Suprapubic skin (tissue), 4 donors: ENCODE results near the gene SPANXN3. TPM values are rescaled to one million over a fixed set of nuclear protein-coding genes. Genes with fewer than 3 reads are reported as not detected.
"Not testable (repeated sequence)": the region's sequence is repeated elsewhere in the genome, so short reads cannot be mapped to it uniquely, and the experiment has no call there.

Experiments used
- DNase-seq, 2 donors: peaks; one replicate each; pipeline ENCODE4 v3.0.0-alpha.2; 2019; ENCODE audit warnings: low spot score in 2 of 2
- H3K27ac ChIP-seq: fragments of 200-600 bp; sonication (generic); one replicate; pipeline ENCODE4 v1.5.1; 2019
- H3K27me3 ChIP-seq: fragments of 200-600 bp; sonication (generic); one replicate; pipeline ENCODE4 v1.5.1; 2019
- H3K36me3 ChIP-seq: fragments of 200-600 bp; sonication (generic); one replicate; pipeline ENCODE4 v1.5.1; 2019
- H3K4me1 ChIP-seq: fragments of 200-600 bp; sonication (generic); one replicate; pipeline ENCODE4 v1.5.1; 2019
- H3K4me3 ChIP-seq: fragments of 200-600 bp; sonication (generic); one replicate; pipeline ENCODE4 v1.5.1; 2019; ENCODE audit warnings: mild to moderate bottlenecking
- H3K9me3 ChIP-seq: fragments of 200-600 bp; sonication (generic); one replicate; pipeline ENCODE4 v1.5.1; 2019
- EP300 ChIP-seq: sonication (generic); formaldehyde crosslinking; IDR thresholded peaks from one replicate; pipeline ENCODE4 v1.6.1; 2017; ENCODE audit warnings: antibody characterized with exemption
- POLR2A ChIP-seq, 2 donors: fragments of 450-650 bp; IDR thresholded peaks; one replicate each; pipeline ENCODE4 v1.6.1; 2017; ENCODE audit warnings: antibody characterized with exemption in 2 of 2, mild to moderate bottlenecking in 2 of 2, moderate library complexity in 2 of 2
- POLR2AphosphoS5 ChIP-seq, 3 donors: sonication (generic); formaldehyde crosslinking; IDR thresholded peaks; one replicate each; pipeline ENCODE4 v1.6.1; 2017; ENCODE audit warnings: antibody characterized with exemption in 3 of 3
- WGBS: methylation state at CpG from one replicate; pipeline ENCODE4 v1.1.5; 2018; 5-methylcytosine and 5-hydroxymethylcytosine counted together
- total RNA-seq, 4 donors: library from RNA; depleted of rRNA; stranded (reverse); fragments of >200 nt; gene quantifications; one replicate each; pipeline ENCODE4 v1.1.0, GENCODE V29; 2016
- TF ChIP-seq, protein P1 (sequence below), 2 donors: fragments of 200-600 bp in 1 of 2; fragments of 450-650 bp in 1 of 2; sonication (generic) in 1 of 2; IDR thresholded peaks; one replicate each; pipeline ENCODE4 v1.5.1; 2016 to 2019; ENCODE audit warnings: antibody characterized with exemption in 2 of 2, mild to moderate bottlenecking in 1 of 2, moderate library complexity in 1 of 2

The SPANXN3 gene
- not detected for total RNA-seq

GRCh38 chrX:143517375-143517774 lies at the start of gene SPANXN3:
Gene SPANXN3, minus strand, starts transcription at chrX:143517475. Its CDS starts 84 bp downstream, at chrX:143517391.
- not testable (repeated sequence) for H3K9me3 ChIP-seq, H3K27ac ChIP-seq, H3K4me1 ChIP-seq, H3K27me3 ChIP-seq, H3K36me3 ChIP-seq, H3K4me3 ChIP-seq, DNase-seq
- no CpG with 5 or more reads among the region's 5 CpGs for WGBS

GRCh38 chrX:143536176-143536575 lies 18.9 kb upstream of the SPANXN3 start:
- H3K27me3 ChIP-seq, result no peaks in the 10 kb centered on the region
- 94% methylated on average over 3 of the region's 3 CpGs for WGBS
- H3K4me3 ChIP-seq, result no peak overlapping the region
- TF ChIP-seq POLR2A (IDR thresholded peaks at IDR 0.05) (no peak), POLR2AphosphoS5 (IDR thresholded peaks at IDR 0.05) (no peak), EP300 (no peak)
- TF ChIP-seq, protein P1, sequence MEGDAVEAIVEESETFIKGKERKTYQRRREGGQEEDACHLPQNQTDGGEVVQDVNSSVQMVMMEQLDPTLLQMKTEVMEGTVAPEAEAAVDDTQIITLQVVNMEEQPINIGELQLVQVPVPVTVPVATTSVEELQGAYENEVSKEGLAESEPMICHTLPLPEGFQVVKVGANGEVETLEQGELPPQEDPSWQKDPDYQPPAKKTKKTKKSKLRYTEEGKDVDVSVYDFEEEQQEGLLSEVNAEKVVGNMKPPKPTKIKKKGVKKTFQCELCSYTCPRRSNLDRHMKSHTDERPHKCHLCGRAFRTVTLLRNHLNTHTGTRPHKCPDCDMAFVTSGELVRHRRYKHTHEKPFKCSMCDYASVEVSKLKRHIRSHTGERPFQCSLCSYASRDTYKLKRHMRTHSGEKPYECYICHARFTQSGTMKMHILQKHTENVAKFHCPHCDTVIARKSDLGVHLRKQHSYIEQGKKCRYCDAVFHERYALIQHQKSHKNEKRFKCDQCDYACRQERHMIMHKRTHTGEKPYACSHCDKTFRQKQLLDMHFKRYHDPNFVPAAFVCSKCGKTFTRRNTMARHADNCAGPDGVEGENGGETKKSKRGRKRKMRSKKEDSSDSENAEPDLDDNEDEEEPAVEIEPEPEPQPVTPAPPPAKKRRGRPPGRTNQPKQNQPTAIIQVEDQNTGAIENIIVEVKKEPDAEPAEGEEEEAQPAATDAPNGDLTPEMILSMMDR (IDR thresholded peaks at IDR 0.05), result no peak
- no peak for DNase-seq
- no peaks in the 10 kb centered on the region for H3K4me1 ChIP-seq
- H3K36me3 ChIP-seq, result no peaks in the 10 kb centered on the region
- no peaks in the 10 kb centered on the region for H3K9me3 ChIP-seq
- H3K27ac ChIP-seq, result no peak overlapping the region

- H3K4me1 ChIP-seq, DNase-seq, H3K4me3 ChIP-seq, H3K27ac ChIP-seq, H3K9me3 ChIP-seq, H3K36me3 ChIP-seq, H3K27me3 ChIP-seq: not testable (repeated sequence)
- WGBS, result 61% methylated on average over 6 of the region's 6 CpGs
Measured at GRCh38 chrX:143502196-143502595, 15.1 kb downstream of the SPANXN3 start.

DNA sequence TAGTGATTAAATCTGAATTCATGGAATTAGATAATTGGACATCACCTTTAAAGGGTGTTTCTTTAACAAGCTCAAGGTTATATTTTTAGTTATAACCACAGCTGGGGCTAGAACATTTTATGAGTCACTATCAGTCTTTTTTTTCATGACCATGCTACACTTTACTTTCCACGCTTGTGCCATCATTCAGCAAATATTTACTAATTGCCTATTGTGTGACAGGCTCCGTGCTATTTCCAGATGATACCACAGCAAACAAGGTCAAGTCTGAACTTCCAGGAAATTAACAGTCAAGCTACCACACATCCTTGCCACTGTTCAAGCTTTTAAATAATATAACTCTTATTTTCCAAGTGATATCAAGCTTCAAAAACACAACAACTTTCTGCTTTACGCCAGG lies 16.5 kb downstream of the SPANXN3 start:
- H3K27ac ChIP-seq, result no peak overlapping the region
- H3K36me3 ChIP-seq, result no peaks in the 10 kb centered on the region
- TF ChIP-seq POLR2A (IDR thresholded peaks at IDR 0.05) (no peak), POLR2AphosphoS5 (IDR thresholded peaks at IDR 0.05) (no peak), EP300 (no peak)
- TF ChIP-seq, protein P1 (IDR thresholded peaks at IDR 0.05), result no peak
- 64% methylated on average over 3 of the region's 3 CpGs for WGBS
- no peaks in the 10 kb centered on the region for H3K4me1 ChIP-seq
- no peak overlapping the region for H3K4me3 ChIP-seq
- H3K9me3 ChIP-seq, result no peaks in the 10 kb centered on the region
- no peak for DNase-seq
- no peaks in the 10 kb centered on the region for H3K27me3 ChIP-seq

GRCh38 chrX:143486105-143486504 lies 31.2 kb downstream of the SPANXN3 start:
- Histone ChIP-seq H3K27me3 (no peaks in the 10 kb centered on the region), H3K4me3 (no peak overlapping the region), H3K9me3 (no peaks in the 10 kb centered on the region), H3K27ac (no peak overlapping the region), H3K36me3 (no peaks in the 10 kb centered on the region), H3K4me1 (no peaks in the 10 kb centered on the region)
- TF ChIP-seq, protein P1 (IDR thresholded peaks at IDR 0.05), result no peak
- TF ChIP-seq POLR2A (IDR thresholded peaks at IDR 0.05) (no peak), EP300 (no peak), POLR2AphosphoS5 (IDR thresholded peaks at IDR 0.05) (no peak)
- DNase-seq, result no peak
- WGBS, result 70% methylated on average over 8 of the region's 8 CpGs

- H3K36me3 ChIP-seq, result no peaks in the 10 kb centered on the region
- no peaks in the 10 kb centered on the region for H3K9me3 ChIP-seq
- 45% methylated on average over 4 of the region's 4 CpGs for WGBS
- TF ChIP-seq, protein P1 (IDR thresholded peaks at IDR 0.05), result no peak
- TF ChIP-seq POLR2AphosphoS5 (IDR thresholded peaks at IDR 0.05), result no peak
- TF ChIP-seq EP300, result no peak
- TF ChIP-seq POLR2A (IDR thresholded peaks at IDR 0.05), result no peak
- H3K27me3 ChIP-seq, result no peaks in the 10 kb centered on the region
- H3K4me3 ChIP-seq, result no peak overlapping the region
- no peak overlapping the region for H3K27ac ChIP-seq
- no peak for DNase-seq
- H3K4me1 ChIP-seq, result no peaks in the 10 kb centered on the region
Measured at GRCh38 chrX:143476751-143477150, 40.5 kb downstream of the SPANXN3 start.
